Measurements from ENCODE around the gene FAM180A. TPM values are rescaled to one million over a fixed set of nuclear protein-coding genes. Genes with fewer than 3 reads are reported as not detected.

Gene FAM180A
- not detected in 2 replicates for total RNA-seq (2021; fragmentation: NEBNext Ultra II Directional; extraction: Animal tissue kit (Norgen Biotek cat#: 25700))
- polyA plus RNA-seq (2011; rRNA removed) = not detected in 2 replicates
- not detected for polyA plus RNA-seq (2011; cell fraction: cytosol; rRNA removed)
- not detected for polyA plus RNA-seq (2011; cell fraction: nucleus; rRNA removed)
- not detected in 4 replicates for polyA plus RNA-seq (2012, experiment 1 of 2)
- not detected for polyA plus RNA-seq (2012, experiment 2 of 2)
- not detected for polyA plus RNA-seq (2013, experiment 1 of 2)
- polyA plus RNA-seq (2013, experiment 2 of 2) = not detected
- not detected in 2 replicates for polyA minus RNA-seq (2011; rRNA and poly(A)+ RNA removed)
- not detected for polyA minus RNA-seq (2011; cell fraction: cytosol; rRNA and poly(A)+ RNA removed)
- polyA minus RNA-seq (2011; cell fraction: nucleus; rRNA and poly(A)+ RNA removed) = not detected
- long read RNA-seq, experiment 1 = 0 reads
- long read RNA-seq, experiment 2 = 0 reads

GRCh38 chr7:135748770-135749169, at the start of gene FAM180A:
Gene FAM180A (minus strand): TSS chr7:135748813. CDS start chr7:135748580, 233 bp downstream.
- Histone ChIP-seq H2BK12ac (ENCODE audit: low read depth, low read length) (no peak within 1 kb of the TSS; the same call in 1 of the 2 replicates), H4K8ac (ENCODE audit: extremely low read depth, insufficient read depth, low read length) (no peak within 1 kb of the TSS), H3K36me3 (ENCODE audit: control insufficient read depth in 2 of 4, insufficient read depth in 4 of 4, low read length in 3 of 4) (no peaks in the 10 kb centered on the region), H3K27ac (ENCODE audit: low read depth, low read length) (no peak within 1 kb of the TSS), H4K20me1 (replicated peaks in 1 of 2; ENCODE audit: control insufficient read depth in 1 of 2, insufficient read depth in 2 of 2, low read length in 2 of 2) (no peaks in the 10 kb centered on the region), H3K23ac (ENCODE audit: insufficient read length) (no peak within 1 kb of the TSS), H4K91ac (replicated peaks; ENCODE audit: insufficient read length, low read length) (no peak within 1 kb of the TSS), H2AK5ac (ENCODE audit: low read depth, low read length) (no peak within 1 kb of the TSS), H3K9me3 (ENCODE audit: insufficient read depth in 2 of 2, low read depth in 1 of 2, low read length in 1 of 2) (no peaks in the 10 kb centered on the region), H2BK5ac (ENCODE audit: low read depth, low read length) (0 out of 2 replicates have a peak within 1 kb of the TSS, but pooled peaks have one; percentile 57), H3K4me3 (ENCODE audit: extremely low read depth in 1 of 4, insufficient read depth in 2 of 4, low read depth in 3 of 4, low read length in 4 of 4) (no peak within 1 kb of the TSS), H3K27me3 (replicated peaks in 1 of 4; ENCODE audit: control insufficient read depth in 3 of 4, extremely low read depth in 1 of 4, insufficient read depth in 3 of 4, low read length in 3 of 4) (no peaks in the 10 kb centered on the region), H3K79me2 (ENCODE audit: control insufficient read depth in 1 of 2, insufficient read depth in 2 of 2, low read length in 2 of 2) (no peaks in the 10 kb centered on the region), H2BK15ac (ENCODE audit: low read length) (peak within 1 kb of the TSS; percentile 82; the same call in 1 of the 2 replicates), H3K18ac (ENCODE audit: extremely low read depth, low read length) (no peak within 1 kb of the TSS), H2BK20ac (ENCODE audit: low read length) (peak within 1 kb of the TSS; percentile 75; the same call in 1 of the 2 replicates), H3K4ac (replicated peaks; ENCODE audit: insufficient read length, low read depth, low read length) (no peak within 1 kb of the TSS), H3K79me1 (ENCODE audit: low read depth, low read length) (no peaks in the 10 kb centered on the region), H4K5ac (ENCODE audit: insufficient read length, low read depth, low read length) (no peak within 1 kb of the TSS), H3K14ac (ENCODE audit: insufficient read length) (no peak within 1 kb of the TSS), H3K4me1 (replicated peaks in 1 of 4; ENCODE audit: control insufficient read depth in 3 of 4, insufficient read depth in 4 of 4, low read length in 3 of 4) (peaks cover 0 to 9% (median 0%) of the 10 kb centered on the region in 4 experiments; a peak in 2 of 7 replicates), H3K23me2 (ENCODE audit: low read depth, low read length) (no peaks in the 10 kb centered on the region), H3K56ac (replicated peaks; ENCODE audit: insufficient read length, low read depth, low read length) (no peak within 1 kb of the TSS), H3K9ac (replicated peaks in 1 of 4; ENCODE audit: extremely low read depth in 1 of 4, low read depth in 3 of 4, low read length in 3 of 4) (no peak within 1 kb of the TSS), H2AFZ (ENCODE audit: low read length) (no peak within 1 kb of the TSS), H3K4me2 (ENCODE audit: insufficient read depth in 1 of 2, low read depth in 2 of 2, low read length in 2 of 2) (no peak within 1 kb of the TSS), H2BK120ac (replicated peaks; ENCODE audit: low read depth, low read length) (no peak within 1 kb of the TSS)
- no peak for FAIRE-seq
- CTCF ChIA-PET (ENCODE audit: partially characterized antibody) = interaction anchor here (1.0 to 1.9 kb wide), 2 partner anchors 11 to 17 kb away, joined by 3 to 5 read pairs; no protein-coding TSS in a partner anchor
- POLR2A ChIA-PET (ENCODE audit: partially characterized antibody) = interaction anchor here (1.8 kb wide), 1 partner anchor 10 kb away, joined by 3 read pairs; no protein-coding TSS in a partner anchor
- WGBS, 2 experiments (ENCODE audit: extremely low coverage in 1 of 2, insufficient coverage in 1 of 2, insufficient read length in 1 of 2, insufficient replicate concordance in 2 of 2, low coverage in 1 of 2, low lambda C conversion rate in 2 of 2, missing lambda C conversion rate in 1 of 2) = 95% methylated on average over 11 of the region's 11 CpGs; no CpG with 5 or more reads in 1 of the 2 experiments
- no peak for DNase-seq (ENCODE audit: low read depth in 1 of 2, low spot score in 2 of 2)
- TF ChIP-seq, protein P1, sequence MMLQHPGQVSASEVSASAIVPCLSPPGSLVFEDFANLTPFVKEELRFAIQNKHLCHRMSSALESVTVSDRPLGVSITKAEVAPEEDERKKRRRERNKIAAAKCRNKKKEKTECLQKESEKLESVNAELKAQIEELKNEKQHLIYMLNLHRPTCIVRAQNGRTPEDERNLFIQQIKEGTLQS (IDR thresholded peaks at IDR 0.05; ENCODE audit: insufficient read depth, low read depth, low read length) = no peak
- TF ChIP-seq SRF (IDR thresholded peaks at IDR 0.05; ENCODE audit: low read depth, low read length) (no peak), EZH2 (IDR thresholded peaks at IDR 0.05; ENCODE audit: low read depth, low read length, severe bottlenecking) (no peak), ZNF274 (IDR thresholded peaks at IDR 0.05; ENCODE audit: borderline replicate concordance, extremely low read depth, low read length) (no peak), KDM4A (IDR thresholded peaks at IDR 0.05; ENCODE audit: low read depth, low read length, severe bottlenecking) (no peak), POLR2AphosphoS5 (IDR thresholded peaks at IDR 0.05; ENCODE audit: low read depth, low read length) (no peak), HDAC6 (IDR thresholded peaks at IDR 0.05; ENCODE audit: low read depth, low read length) (no peak), SP2 (IDR thresholded peaks at IDR 0.05; ENCODE audit: low read length) (no peak), NRF1 (IDR thresholded peaks at IDR 0.05; ENCODE audit: low read depth, low read length) (no peak), TEAD4 (IDR thresholded peaks at IDR 0.05; ENCODE audit: low read depth, low read length) (no peak), RAD21 (IDR thresholded peaks at IDR 0.05 in 1 of 2, conservative IDR thresholded peaks at IDR 0.05 in 1 of 2; ENCODE audit: low read depth in 2 of 2, low read length in 2 of 2) (no peak), CREB1 (IDR thresholded peaks at IDR 0.05) (no peak)
